HepG2 (cell line): ENCODE results near the gene GAS2. TPM values are rescaled to one million over a fixed set of nuclear protein-coding genes. Genes with fewer than 3 reads are reported as not detected.

ENCODE experiments used
- ATAC-seq: fragments of 200-7000 bp; cut with Tn5 transposase; 3 replicates; pipeline ENCODE4 v1.9.1; 2020; ENCODE audit warnings: mild to moderate bottlenecking, moderate library complexity
- BruUV-seq: library from RNA; stranded (reverse); fragments of 400-500 nt; replicated peaks from 2 replicates; lab custom pipeline; 2021; lab: Mats Ljungman, UMichigan
- CTCF ChIA-PET: fragments of 300-600 bp; formaldehyde crosslinking; extraction: SDS; loops from one replicate; lab custom pipeline; 2021; ENCODE audit warnings: low total read pairs, inconsistent platforms, low intra/inter-chr PET ratio; lab: Yijun Ruan, JAX
- POLR2A ChIA-PET: fragments of 350-600 bp; sonication (Branson Sonifier 250); formaldehyde crosslinking; loops from one replicate; lab custom pipeline; 2020; ENCODE audit warnings: antibody characterized with exemption, inconsistent platforms; lab: Yijun Ruan, JAX
- DNase-seq: peaks from one replicate; pipeline ENCODE4 v3.0.0-alpha.2; 2015; ENCODE audit warnings: low spot score
- FAIRE-seq: peaks from 3 replicates; lab custom pipeline; 2011; peaks lifted over from hg19 to GRCh38; lab: Jason Lieb, UNC
- H2AFZ ChIP-seq: one replicate; pipeline ENCODE4 v1.6.1; 2011; ENCODE audit warnings: low read length, inconsistent platforms
- H3K27ac ChIP-seq: fragments of 300-600 bp; 3 replicates; pipeline ENCODE4 v1.8.0; 2011; ENCODE audit warnings: mixed run types, mild to moderate bottlenecking, mixed read lengths, low read length, inconsistent platforms; ENCODE audit not compliant: insufficient read depth; ENCODE audit errors: extremely low read length
- H3K27me3 ChIP-seq, 2 experiments: fragments of 200-600 bp in 1 of 2; 2 replicates in 1 of 2; 3 replicates in 1 of 2; pipeline versions ENCODE4 v1.6.0 to v1.8.0; 2011; ENCODE audit warnings: low read length in 2 of 2, mild to moderate bottlenecking in 2 of 2, moderate library complexity in 2 of 2, inconsistent platforms in 1 of 2; ENCODE audit not compliant: insufficient read depth in 2 of 2, control insufficient read depth in 1 of 2
- H3K36me3 ChIP-seq, 2 experiments: fragments of 200-600 bp in 1 of 2; replicated peaks in 1 of 2; 2 replicates in 1 of 2; 3 replicates in 1 of 2; pipeline versions ENCODE4 v1.5.1 to v1.8.0; 2011; ENCODE audit warnings: low read length in 2 of 2, inconsistent platforms in 1 of 2; ENCODE audit not compliant: insufficient read depth in 2 of 2, control insufficient read depth in 1 of 2
- H3K4me1 ChIP-seq: 2 replicates; pipeline ENCODE4 v1.5.1; 2012; ENCODE audit warnings: low read length, inconsistent platforms; ENCODE audit not compliant: insufficient read depth
- H3K4me2 ChIP-seq: 2 replicates; pipeline ENCODE4 v1.6.0; 2011; ENCODE audit warnings: low read depth, low read length, inconsistent platforms
- H3K4me3 ChIP-seq, 3 experiments: fragments of 200-600 bp in 1 of 3; sonication (generic), shearing (Covaris generic) in 1 of 3; replicated peaks in 1 of 3; 2 replicates each; pipeline ENCODE4 v1.5.1; 2011 to 2016; ENCODE audit warnings: low read length in 3 of 3, inconsistent platforms in 2 of 3, low read depth in 2 of 3, mild to moderate bottlenecking in 2 of 3, control low read depth in 1 of 3, mixed read lengths in 1 of 3; ENCODE audit not compliant: insufficient read depth in 1 of 3
- H3K79me2 ChIP-seq: one replicate; pipeline ENCODE4 v1.6.1; 2011; ENCODE audit warnings: low read length, inconsistent platforms; ENCODE audit not compliant: insufficient read depth
- H3K9ac ChIP-seq: 2 replicates; pipeline ENCODE4 v1.6.0; 2011; ENCODE audit warnings: mild to moderate bottlenecking, low read depth, low read length, inconsistent platforms; ENCODE audit not compliant: insufficient read depth
- H3K9me3 ChIP-seq: 2 replicates; pipeline ENCODE4 v1.5.1; 2012; ENCODE audit warnings: mild to moderate bottlenecking, low read length
- H4K20me1 ChIP-seq: 2 replicates; pipeline ENCODE4 v1.6.0; 2011; ENCODE audit warnings: inconsistent platforms, mild to moderate bottlenecking, low read length, moderate library complexity; ENCODE audit not compliant: insufficient read depth
- CEBPB ChIP-seq: IDR thresholded peaks from 2 replicates; pipeline ENCODE4 v1.6.1; 2011; ENCODE audit warnings: low read depth, low read length, improper control_type of control experiment, borderline replicate concordance
- CEBPG ChIP-seq: IDR thresholded peaks from 2 replicates; pipeline ENCODE4 v1.6.1; 2016
- CHD4 ChIP-seq: fragments of 200-600 bp; sonication (generic); IDR thresholded peaks from 2 replicates; pipeline ENCODE4 v1.7.0; 2017; ENCODE audit warnings: mild to moderate bottlenecking, low read length, borderline replicate concordance
- GATAD2A ChIP-seq: IDR thresholded peaks from 2 replicates; pipeline ENCODE4 v1.6.1; 2016
- KAT8 ChIP-seq: IDR thresholded peaks from 2 replicates; pipeline ENCODE4 v1.6.1; 2016; ENCODE audit warnings: missing genetic modification reagents, missing compliant biosample characterization
- MIXL1 ChIP-seq: IDR thresholded peaks from 2 replicates; pipeline ENCODE4 v1.6.1; 2016
- RAD21 ChIP-seq: fragments of 450-650 bp; formaldehyde crosslinking; IDR thresholded peaks from 2 replicates; pipeline ENCODE4 v1.5.0; 2020; ENCODE audit warnings: mild to moderate bottlenecking
- SMC3 ChIP-seq: IDR thresholded peaks from 2 replicates; pipeline ENCODE4 v1.6.1; 2011; ENCODE audit warnings: low read length, improper control_type of control experiment
- STAG1 ChIP-seq: sonication (generic); formaldehyde crosslinking; IDR thresholded peaks from 2 replicates; pipeline ENCODE4 v1.4.0; 2020; ENCODE audit warnings: missing genetic modification reagents
- WGBS: methylation state at CpG from one replicate; pipeline ENCODE4 v1.1.6; 2017; ENCODE audit warnings: low lambda C conversion rate; 5-methylcytosine and 5-hydroxymethylcytosine counted together
- in situ Hi-C: cut with HindIII; loops from 2 replicates; pipeline ENCODE4 v1.10.0; 2017; ENCODE audit warnings: low pct_unique_long_range_greater_than_20kb; ENCODE audit not compliant: extremely low pct_ligation_motif_present
- intact Hi-C: fragments of 100-400 bp; cut with micrococcal nuclease; formaldehyde crosslinking; loops from one replicate; pipeline ENCODE4 v1.10.0; 2022; ENCODE audit not compliant: unreplicated experiment
- polyA plus RNA-seq, 8 experiments: library from polyadenylated mRNA; depleted of rRNA in 3 of 8; stranded (reverse) in 7 of 8; unstranded in 1 of 8; fragments of >200 nt; fragmentation: Illumina TruSeq in 4 of 8; extraction: Trizol in 4 of 8; gene quantifications; 2 replicates each; pipeline versions ENCODE4 v1.2.1 to v1.2.3, GENCODE V29; 2011 to 2016; ENCODE audit warnings: low read depth in 4 of 8, missing spikeins in 1 of 8, mixed read lengths in 1 of 8; ENCODE audit not compliant: insufficient read depth in 1 of 8
- total RNA-seq, 5 experiments: library from RNA; depleted of rRNA; stranded (reverse); fragments of >200 nt; fragmentation: Illumina TruSeq; extraction: Trizol; gene quantifications; 2 replicates each; pipeline ENCODE4 v1.2.3, GENCODE V29; 2016; ENCODE audit warnings: low read depth in 1 of 5
- TF ChIP-seq, protein P1 (sequence below): fragments of 450-650 bp; IDR thresholded peaks from 2 replicates; pipeline ENCODE4 v1.6.1; 2017
- TF ChIP-seq, protein P2 (sequence below): sonication (generic); formaldehyde crosslinking; IDR thresholded peaks from 2 replicates; pipeline ENCODE4 v1.5.0; 2020; ENCODE audit warnings: mild to moderate bottlenecking, missing genetic modification reagents, moderate library complexity
- TF ChIP-seq, protein P3 (sequence below): sonication (generic); IDR thresholded peaks from 2 replicates; pipeline ENCODE4 v1.6.1; 2016; ENCODE audit warnings: low read depth, borderline replicate concordance
- TF ChIP-seq, protein P4 (sequence below): sonication (generic); formaldehyde crosslinking; IDR thresholded peaks from 2 replicates; pipeline ENCODE4 v1.4.0; 2020; ENCODE audit warnings: missing genetic modification reagents

GAS2 gene
- total and polyA plus RNA-seq, 2 of the 13 experiments (the other 11 are each of a cell fraction or from before 2014, with no cell fraction given), result 26.0 to 85.1 TPM

DNA sequence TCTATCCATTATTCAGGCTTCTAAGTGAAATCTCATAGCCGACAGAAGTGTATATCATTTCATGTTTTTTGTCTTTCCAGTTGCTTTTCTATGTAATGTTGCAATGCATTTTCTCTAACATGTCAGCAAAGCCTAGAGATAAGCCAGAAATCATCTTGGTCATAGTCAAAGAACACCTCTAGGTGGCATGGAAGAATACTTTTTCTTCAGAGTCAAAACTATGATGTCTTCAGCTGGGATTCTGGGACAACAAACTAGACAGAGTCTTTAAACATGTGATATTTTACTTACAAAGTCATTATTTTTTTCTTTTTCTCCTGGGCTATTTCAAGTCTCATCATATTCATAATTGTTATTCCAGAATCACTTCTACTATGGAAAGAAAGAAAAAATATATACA, 4.4 kb downstream of the GAS2 start:
- intact Hi-C loops, result loop anchor here (1.0 to 2.0 kb wide), 3 partner anchors 59 to 158 kb away; partner anchors contain the start of gene SVIP
- no peaks in the 10 kb centered on the region for H3K36me3 ChIP-seq
- H3K4me3 ChIP-seq, result no peak overlapping the region
- H3K27ac ChIP-seq, result no peak overlapping the region
- DNase-seq, result peak; percentile 39
- TF ChIP-seq GATAD2A (CRISPR knock-in tag) (peak; percentile 38; the same call in 1 of the 2 replicates), CHD4 (no peak), STAG1 (CRISPR knock-in tag) (peak; percentile 75), RAD21 (CRISPR knock-in tag) (peak; percentile 35; the same call in 1 of the 2 replicates), CEBPB (peak; percentile 26; the same call in 1 of the 2 replicates), KAT8 (0 out of 2 replicates have a peak, but pooled peaks have one; percentile 26), SMC3 (peak; percentile 58; the same call in 1 of the 2 replicates), MIXL1 (CRISPR knock-in tag) (0 out of 2 replicates have a peak, but pooled peaks have one; percentile 33), CEBPG (CRISPR knock-in tag) (0 out of 2 replicates have a peak, but pooled peaks have one; percentile 37)
- TF ChIP-seq, protein P1, sequence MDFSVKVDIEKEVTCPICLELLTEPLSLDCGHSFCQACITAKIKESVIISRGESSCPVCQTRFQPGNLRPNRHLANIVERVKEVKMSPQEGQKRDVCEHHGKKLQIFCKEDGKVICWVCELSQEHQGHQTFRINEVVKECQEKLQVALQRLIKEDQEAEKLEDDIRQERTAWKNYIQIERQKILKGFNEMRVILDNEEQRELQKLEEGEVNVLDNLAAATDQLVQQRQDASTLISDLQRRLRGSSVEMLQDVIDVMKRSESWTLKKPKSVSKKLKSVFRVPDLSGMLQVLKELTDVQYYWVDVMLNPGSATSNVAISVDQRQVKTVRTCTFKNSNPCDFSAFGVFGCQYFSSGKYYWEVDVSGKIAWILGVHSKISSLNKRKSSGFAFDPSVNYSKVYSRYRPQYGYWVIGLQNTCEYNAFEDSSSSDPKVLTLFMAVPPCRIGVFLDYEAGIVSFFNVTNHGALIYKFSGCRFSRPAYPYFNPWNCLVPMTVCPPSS, result no peak
- TF ChIP-seq, protein P2, sequence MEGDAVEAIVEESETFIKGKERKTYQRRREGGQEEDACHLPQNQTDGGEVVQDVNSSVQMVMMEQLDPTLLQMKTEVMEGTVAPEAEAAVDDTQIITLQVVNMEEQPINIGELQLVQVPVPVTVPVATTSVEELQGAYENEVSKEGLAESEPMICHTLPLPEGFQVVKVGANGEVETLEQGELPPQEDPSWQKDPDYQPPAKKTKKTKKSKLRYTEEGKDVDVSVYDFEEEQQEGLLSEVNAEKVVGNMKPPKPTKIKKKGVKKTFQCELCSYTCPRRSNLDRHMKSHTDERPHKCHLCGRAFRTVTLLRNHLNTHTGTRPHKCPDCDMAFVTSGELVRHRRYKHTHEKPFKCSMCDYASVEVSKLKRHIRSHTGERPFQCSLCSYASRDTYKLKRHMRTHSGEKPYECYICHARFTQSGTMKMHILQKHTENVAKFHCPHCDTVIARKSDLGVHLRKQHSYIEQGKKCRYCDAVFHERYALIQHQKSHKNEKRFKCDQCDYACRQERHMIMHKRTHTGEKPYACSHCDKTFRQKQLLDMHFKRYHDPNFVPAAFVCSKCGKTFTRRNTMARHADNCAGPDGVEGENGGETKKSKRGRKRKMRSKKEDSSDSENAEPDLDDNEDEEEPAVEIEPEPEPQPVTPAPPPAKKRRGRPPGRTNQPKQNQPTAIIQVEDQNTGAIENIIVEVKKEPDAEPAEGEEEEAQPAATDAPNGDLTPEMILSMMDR (CRISPR knock-in tag), result peak; percentile 72
- TF ChIP-seq, protein P3, sequence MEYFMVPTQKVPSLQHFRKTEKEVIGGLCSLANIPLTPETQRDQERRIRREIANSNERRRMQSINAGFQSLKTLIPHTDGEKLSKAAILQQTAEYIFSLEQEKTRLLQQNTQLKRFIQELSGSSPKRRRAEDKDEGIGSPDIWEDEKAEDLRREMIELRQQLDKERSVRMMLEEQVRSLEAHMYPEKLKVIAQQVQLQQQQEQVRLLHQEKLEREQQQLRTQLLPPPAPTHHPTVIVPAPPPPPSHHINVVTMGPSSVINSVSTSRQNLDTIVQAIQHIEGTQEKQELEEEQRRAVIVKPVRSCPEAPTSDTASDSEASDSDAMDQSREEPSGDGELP, result peak; percentile 18; the same call in 1 of the 2 replicates
- TF ChIP-seq, protein P4, sequence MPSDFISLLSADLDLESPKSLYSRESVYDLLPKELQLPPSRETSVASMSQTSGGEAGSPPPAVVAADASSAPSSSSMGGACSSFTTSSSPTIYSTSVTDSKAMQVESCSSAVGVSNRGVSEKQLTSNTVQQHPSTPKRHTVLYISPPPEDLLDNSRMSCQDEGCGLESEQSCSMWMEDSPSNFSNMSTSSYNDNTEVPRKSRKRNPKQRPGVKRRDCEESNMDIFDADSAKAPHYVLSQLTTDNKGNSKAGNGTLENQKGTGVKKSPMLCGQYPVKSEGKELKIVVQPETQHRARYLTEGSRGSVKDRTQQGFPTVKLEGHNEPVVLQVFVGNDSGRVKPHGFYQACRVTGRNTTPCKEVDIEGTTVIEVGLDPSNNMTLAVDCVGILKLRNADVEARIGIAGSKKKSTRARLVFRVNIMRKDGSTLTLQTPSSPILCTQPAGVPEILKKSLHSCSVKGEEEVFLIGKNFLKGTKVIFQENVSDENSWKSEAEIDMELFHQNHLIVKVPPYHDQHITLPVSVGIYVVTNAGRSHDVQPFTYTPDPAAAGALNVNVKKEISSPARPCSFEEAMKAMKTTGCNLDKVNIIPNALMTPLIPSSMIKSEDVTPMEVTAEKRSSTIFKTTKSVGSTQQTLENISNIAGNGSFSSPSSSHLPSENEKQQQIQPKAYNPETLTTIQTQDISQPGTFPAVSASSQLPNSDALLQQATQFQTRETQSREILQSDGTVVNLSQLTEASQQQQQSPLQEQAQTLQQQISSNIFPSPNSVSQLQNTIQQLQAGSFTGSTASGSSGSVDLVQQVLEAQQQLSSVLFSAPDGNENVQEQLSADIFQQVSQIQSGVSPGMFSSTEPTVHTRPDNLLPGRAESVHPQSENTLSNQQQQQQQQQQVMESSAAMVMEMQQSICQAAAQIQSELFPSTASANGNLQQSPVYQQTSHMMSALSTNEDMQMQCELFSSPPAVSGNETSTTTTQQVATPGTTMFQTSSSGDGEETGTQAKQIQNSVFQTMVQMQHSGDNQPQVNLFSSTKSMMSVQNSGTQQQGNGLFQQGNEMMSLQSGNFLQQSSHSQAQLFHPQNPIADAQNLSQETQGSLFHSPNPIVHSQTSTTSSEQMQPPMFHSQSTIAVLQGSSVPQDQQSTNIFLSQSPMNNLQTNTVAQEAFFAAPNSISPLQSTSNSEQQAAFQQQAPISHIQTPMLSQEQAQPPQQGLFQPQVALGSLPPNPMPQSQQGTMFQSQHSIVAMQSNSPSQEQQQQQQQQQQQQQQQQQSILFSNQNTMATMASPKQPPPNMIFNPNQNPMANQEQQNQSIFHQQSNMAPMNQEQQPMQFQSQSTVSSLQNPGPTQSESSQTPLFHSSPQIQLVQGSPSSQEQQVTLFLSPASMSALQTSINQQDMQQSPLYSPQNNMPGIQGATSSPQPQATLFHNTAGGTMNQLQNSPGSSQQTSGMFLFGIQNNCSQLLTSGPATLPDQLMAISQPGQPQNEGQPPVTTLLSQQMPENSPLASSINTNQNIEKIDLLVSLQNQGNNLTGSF, result no peak
- TF ChIP-seq, all 625 proteins: peak for 10
- no peak for ATAC-seq
- no peaks in the 10 kb centered on the region; a peak in 1 of 5 replicates for H3K27me3 ChIP-seq
- FAIRE-seq, result peak; percentile 47
- POLR2A ChIA-PET, result interaction anchor here (0.6 to 1.5 kb wide), 4 partner anchors 13 to 122 kb away, joined by 3 to 6 read pairs (median 4); no protein-coding TSS in a partner anchor
- CTCF ChIA-PET, result interaction anchor here (1.4 to 3.0 kb wide), 2 partner anchors 59 to 117 kb away, joined by 4 to 26 read pairs; no protein-coding TSS in a partner anchor
- no TSS peak for BruUV-seq
- no peak overlapping the region for H2AFZ ChIP-seq
- in situ Hi-C loops, result no loop called here
- H3K4me1 ChIP-seq, result peaks cover 82% of the 10 kb centered on the region
- H3K9ac ChIP-seq, result no peak overlapping the region
- H3K4me2 ChIP-seq, result no peak overlapping the region
- WGBS, result 42% methylated on average over 1 of the region's 1 CpG
- H3K79me2 ChIP-seq, result peaks cover 65% of the 10 kb centered on the region
- H4K20me1 ChIP-seq, result no peaks in the 10 kb centered on the region
- no peaks in the 10 kb centered on the region for H3K9me3 ChIP-seq
